Activated CD4-positive, alpha-beta memory T cell treated with anti-CD3 and anti-CD28 coated beads for 36 hours (primary cell): ENCODE data around the gene DDC. TPM values are rescaled to one million over a fixed set of nuclear protein-coding genes. Genes with fewer than 3 reads are reported as not detected.

ENCODE experiments used
- CTCF ChIA-PET: fragments of 350-600 bp; sonication (Branson Sonifier 250); formaldehyde crosslinking; loops from one replicate; lab custom pipeline; 2021; ENCODE audit warnings: antibody characterized with exemption, inconsistent platforms; lab: Charles Lee
- POLR2A ChIA-PET: fragments of 350-600 bp; sonication (Branson Sonifier 250); formaldehyde crosslinking; loops from one replicate; lab custom pipeline; 2021; ENCODE audit warnings: antibody characterized with exemption; lab: Charles Lee
- DNase-seq: peaks from one replicate; pipeline ENCODE4 v3.0.0-alpha.2; 2020
- H3K27ac Mint-ChIP-seq: one replicate; pipeline ENCODE4 v1.8.0; 2021; ENCODE audit warnings: mixed read lengths
- H3K27me3 Mint-ChIP-seq: one replicate; pipeline ENCODE4 v1.8.0; 2021; ENCODE audit warnings: mixed read lengths
- H3K36me3 Mint-ChIP-seq: one replicate; pipeline ENCODE4 v1.8.0; 2021; ENCODE audit warnings: mixed read lengths
- H3K4me1 Mint-ChIP-seq: one replicate; pipeline ENCODE4 v1.8.0; 2021; ENCODE audit warnings: low read depth, mixed read lengths
- H3K4me3 Mint-ChIP-seq: one replicate; pipeline ENCODE4 v1.8.0; 2021; ENCODE audit warnings: mild to moderate bottlenecking, mixed read lengths
- H3K9me3 Mint-ChIP-seq: one replicate; pipeline ENCODE4 v1.8.0; 2021; ENCODE audit warnings: mixed read lengths
- intact Hi-C: fragments of 100-400 bp; cut with micrococcal nuclease; formaldehyde crosslinking; loops from one replicate; pipeline ENCODE4 v1.15.1; 2023
- total RNA-seq, 2 experiments: library from RNA; stranded (reverse); gene quantifications; one replicate each; pipeline ENCODE4 v1.2.3, GENCODE V29; 2021

Gene DDC
- total RNA-seq, 2 experiments from 2014 or later = not detected

DNA sequence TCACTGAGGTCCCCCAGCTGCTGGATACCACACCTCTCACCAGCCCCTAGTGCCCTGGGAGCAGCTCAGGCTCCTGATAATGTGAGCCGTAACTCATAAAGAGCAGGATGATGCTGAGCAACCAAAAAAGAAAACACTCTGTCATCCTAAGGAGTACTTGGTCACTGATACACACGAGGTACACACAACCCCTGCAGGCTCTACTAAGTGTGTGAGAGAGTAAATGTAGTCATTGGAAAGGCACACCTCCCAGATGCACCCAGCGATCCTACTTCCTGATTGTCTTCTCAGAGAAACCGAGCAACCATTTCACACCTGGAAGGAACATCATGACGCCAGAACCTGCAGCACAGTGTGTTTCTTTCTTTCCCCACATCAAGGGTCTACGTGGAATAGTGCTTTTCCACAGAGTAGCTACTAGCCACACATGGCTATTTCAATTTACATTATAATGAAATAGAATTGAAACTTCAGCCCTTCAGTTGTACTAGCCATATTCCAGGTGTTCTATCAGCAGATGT is 149.3 kb downstream of the DDC start:
- POLR2A ChIA-PET = interaction anchor here (1.2 kb wide), 1 partner anchor 209 kb away, joined by 3 read pairs; no protein-coding TSS in a partner anchor
- H3K9me3 Mint-ChIP-seq = no peaks in the 10 kb centered on the region
- no peak overlapping the region for H3K4me3 Mint-ChIP-seq
- CTCF ChIA-PET = interaction anchor here (0.9 to 7.7 kb wide), 8 partner anchors 11 to 322 kb away, joined by 3 to 131 read pairs (median 33); partner anchors contain the start of gene ZPBP
- H3K4me1 Mint-ChIP-seq = peaks cover 28% of the 10 kb centered on the region
- H3K27ac Mint-ChIP-seq = no peak overlapping the region
- H3K27me3 Mint-ChIP-seq = no peaks in the 10 kb centered on the region
- DNase-seq = no peak
- intact Hi-C loops = no loop called here
- no peaks in the 10 kb centered on the region for H3K36me3 Mint-ChIP-seq

DNA sequence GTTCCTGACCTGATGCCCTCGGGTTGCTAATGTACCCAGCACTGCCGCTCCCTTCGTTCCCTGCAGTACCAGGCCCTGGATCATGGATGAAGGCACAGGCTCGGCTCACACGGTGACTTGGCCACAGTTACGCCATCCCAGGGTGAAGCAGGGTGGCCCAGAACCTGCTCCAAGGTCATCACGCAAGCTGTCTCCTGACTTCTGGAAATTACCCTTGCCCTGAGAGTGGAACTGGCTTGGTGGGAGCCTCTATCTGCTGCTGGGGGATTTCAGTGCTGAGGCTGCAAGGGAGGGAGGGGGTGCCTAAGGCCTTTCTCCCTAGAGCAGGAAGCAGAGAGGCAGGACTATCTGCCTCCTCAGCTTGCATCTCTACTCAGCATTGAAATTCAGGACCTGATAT is 151.6 kb downstream of the DDC start:
- CTCF ChIA-PET = interaction anchor here (0.7 to 1.0 kb wide), 2 partner anchors 10 to 321 kb away, joined by 3 read pairs; no protein-coding TSS in a partner anchor
- Mint-ChIP-seq H3K4me1 (peaks cover 40% of the 10 kb centered on the region), H3K9me3 (no peaks in the 10 kb centered on the region), H3K4me3 (no peak overlapping the region), H3K27ac (no peak overlapping the region), H3K27me3 (no peaks in the 10 kb centered on the region), H3K36me3 (peaks cover 1% of the 10 kb centered on the region)
- intact Hi-C loops = no loop called here
- DNase-seq = no peak
- POLR2A ChIA-PET = no interaction called here

DNA sequence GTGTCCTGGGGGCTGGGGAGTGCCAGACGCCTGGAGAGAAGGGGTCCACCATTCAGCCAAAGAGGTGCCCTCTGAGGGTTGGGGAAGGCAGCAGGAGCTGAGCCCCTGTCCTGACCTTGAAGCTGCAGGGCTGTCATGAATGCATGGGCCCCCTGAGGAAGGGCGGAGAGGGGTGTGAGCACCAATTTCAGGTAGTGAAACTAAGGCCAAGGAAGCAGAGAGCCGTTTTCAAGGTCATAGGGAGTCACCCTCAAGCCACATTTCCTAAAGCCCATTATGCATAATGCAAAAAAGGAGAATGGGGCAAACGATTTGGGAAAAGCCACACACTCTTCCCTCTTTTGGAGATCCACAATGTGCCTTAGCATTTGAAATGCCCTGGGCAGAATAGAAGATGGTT is 152.2 kb downstream of the DDC start:
- no peak overlapping the region for H3K4me3 Mint-ChIP-seq
- H3K27ac Mint-ChIP-seq = no peak overlapping the region
- H3K4me1 Mint-ChIP-seq = peaks cover 38% of the 10 kb centered on the region
- no peak for DNase-seq
- ChIA-PET POLR2A (no interaction called here), CTCF (no interaction called here)
- intact Hi-C loops = no loop called here
- no peaks in the 10 kb centered on the region for H3K27me3 Mint-ChIP-seq
- H3K36me3 Mint-ChIP-seq = peaks cover 1% of the 10 kb centered on the region
- H3K9me3 Mint-ChIP-seq = no peaks in the 10 kb centered on the region

DNA sequence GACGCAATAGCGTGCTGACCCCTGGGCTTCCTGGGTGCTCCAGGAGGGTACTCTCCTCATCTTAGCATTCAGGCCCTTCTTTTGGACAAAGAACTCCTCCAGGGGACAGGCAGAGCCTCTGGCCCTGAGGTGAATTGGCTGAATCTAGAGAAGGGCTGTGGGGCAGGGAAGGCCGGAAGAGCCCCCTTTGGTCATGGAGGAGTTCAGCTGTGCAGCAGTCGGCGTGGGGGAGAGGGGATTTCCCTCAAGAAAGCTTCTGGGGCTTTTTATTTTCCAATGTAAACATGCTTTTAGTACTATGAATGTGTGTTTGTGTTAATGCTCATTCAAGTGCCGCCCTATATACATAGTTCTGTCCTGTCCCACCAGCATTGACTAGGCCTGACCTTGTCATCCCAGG is 153.9 kb downstream of the DDC start:
- intact Hi-C loops = no loop called here
- no peak for DNase-seq

DNA sequence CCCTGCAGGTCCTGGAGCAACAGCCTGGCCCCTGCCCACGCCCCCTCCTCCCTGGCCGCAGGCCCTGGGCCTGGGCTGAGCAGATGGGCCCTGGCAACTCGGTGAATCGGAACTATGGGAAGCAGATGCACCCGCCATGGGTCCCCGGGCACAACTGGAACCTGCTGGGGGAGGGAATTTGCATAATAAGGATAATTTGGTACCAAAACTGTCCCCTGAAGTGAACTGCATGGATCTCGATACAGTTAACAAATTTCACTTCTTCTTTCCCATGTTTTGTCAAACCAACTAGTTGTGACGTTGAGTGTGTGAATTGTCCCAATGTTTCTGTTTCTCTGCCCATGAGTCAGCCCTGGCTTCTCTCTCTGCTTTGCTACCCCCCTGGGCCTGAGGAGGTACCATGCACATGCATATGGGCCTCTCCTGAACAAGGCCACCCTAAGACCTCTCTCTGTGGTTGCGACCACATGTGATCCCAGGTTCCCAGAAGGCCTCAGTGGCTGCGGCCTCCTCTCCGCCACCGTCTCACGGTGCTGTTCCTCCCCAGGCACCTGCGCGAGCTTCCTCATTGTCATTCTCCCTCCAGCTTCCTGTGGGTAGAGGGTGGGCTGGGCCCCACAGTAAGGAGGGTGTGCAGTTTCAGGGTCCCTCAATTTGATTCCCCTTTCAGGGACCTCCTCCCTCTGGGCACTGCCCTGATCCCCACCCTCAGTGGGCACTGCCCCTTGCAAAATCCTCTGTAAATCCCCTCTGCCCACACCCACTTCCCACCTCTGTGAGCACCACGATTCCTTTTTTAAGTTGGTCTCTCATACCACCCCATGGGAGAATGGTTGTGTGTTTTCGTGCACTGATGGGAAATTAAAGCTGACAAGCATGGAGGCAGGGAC is 155.1 kb downstream of the DDC start:
- no peak overlapping the region for H3K4me3 Mint-ChIP-seq
- POLR2A ChIA-PET = no interaction called here
- intact Hi-C loops = no loop called here
- no peak for DNase-seq
- peaks cover 44% of the 10 kb centered on the region for H3K4me1 Mint-ChIP-seq
- H3K36me3 Mint-ChIP-seq = peaks cover 1% of the 10 kb centered on the region
- CTCF ChIA-PET = interaction anchor here (1.3 to 1.5 kb wide), 2 partner anchors 8 to 204 kb away, joined by 3 read pairs; no protein-coding TSS in a partner anchor
- no peaks in the 10 kb centered on the region for H3K27me3 Mint-ChIP-seq
- no peaks in the 10 kb centered on the region for H3K9me3 Mint-ChIP-seq
- no peak overlapping the region for H3K27ac Mint-ChIP-seq

More for the DNA sequence above, 153.9 kb downstream of the DDC start:
- H3K27me3 Mint-ChIP-seq = no peaks in the 10 kb centered on the region
- no peaks in the 10 kb centered on the region for H3K9me3 Mint-ChIP-seq
- CTCF ChIA-PET = interaction anchor here (0.9 to 1.5 kb wide), 3 partner anchors 10 to 293 kb away, joined by 3 read pairs; no protein-coding TSS in a partner anchor
- H3K27ac Mint-ChIP-seq = no peak overlapping the region
- POLR2A ChIA-PET = no interaction called here
- peaks cover 1% of the 10 kb centered on the region for H3K36me3 Mint-ChIP-seq
- H3K4me1 Mint-ChIP-seq = peaks cover 40% of the 10 kb centered on the region
- H3K4me3 Mint-ChIP-seq = no peak overlapping the region

Other genes starting within 250 kb of the DDC start
- gene FIGNL1, start 115.1 kb downstream of the DDC start, total RNA-seq = 10 to 100 TPM; 46.2 to 49.0 TPM
- 1 to 10 TPM; 8.4 to 9.9 TPM for gene GRB10, start 217.5 kb upstream of the DDC start, total RNA-seq